Peyer's patch (tissue), 4 donors: Measurements from ENCODE around the gene PAXIP1.

Experiments
- CTCF ChIP-seq, 6 experiments: fragments of 450-650 bp in 4 of 6; fragments of 200-600 bp in 2 of 6; sonication (generic) in 1 of 6; IDR thresholded peaks; one replicate each; pipeline ENCODE4 v1.5.1; 2017 to 2019; ENCODE audit warnings: antibody characterized with exemption in 6 of 6, mild to moderate bottlenecking in 3 of 6, moderate library complexity in 1 of 6
- POLR2A ChIP-seq, 2 donors: fragments of 450-650 bp; IDR thresholded peaks; one replicate each; pipeline ENCODE4 v1.5.1; 2017; ENCODE audit warnings: antibody characterized with exemption in 2 of 2, mild to moderate bottlenecking in 2 of 2, moderate library complexity in 2 of 2

- no peak for TF ChIP-seq CTCF (IDR thresholded peaks at IDR 0.05)
- TF ChIP-seq POLR2A (IDR thresholded peaks at IDR 0.05) = no peak
Observed at GRCh38 chr7:154914308-154914995, 88.5 kb downstream of the PAXIP1 start.
